ENCODE data around the gene ENO3.

DNA sequence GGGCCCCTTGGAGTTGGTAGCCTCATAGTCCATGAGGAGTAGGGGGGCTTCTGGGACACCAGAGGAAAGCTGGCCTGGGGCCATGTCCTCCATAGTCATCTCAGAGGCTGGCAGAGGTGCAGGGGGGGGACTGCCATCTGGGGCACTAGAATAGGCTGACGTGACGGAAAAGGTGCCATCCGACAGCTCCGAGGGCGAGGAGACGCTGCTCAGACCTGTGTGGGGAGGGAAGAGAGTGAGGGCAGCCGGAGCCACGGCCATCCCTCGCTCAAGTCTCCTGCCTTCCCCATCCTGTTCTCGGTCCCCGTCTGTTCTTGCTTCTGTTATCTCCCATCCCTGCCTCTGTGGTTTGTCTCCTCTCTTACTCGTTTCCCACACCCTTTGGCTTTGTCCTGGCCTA, 21.4 kb downstream of the ENO3 start:
- no peak for TF ChIP-seq POLR2A (IDR thresholded peaks at IDR 0.05; ENCODE audit: low read length)
- TF ChIP-seq GATA1 (IDR thresholded peaks at IDR 0.05; ENCODE audit: low read depth, low read length): no peak
